OCI-LY1 (cell line): ENCODE measurements around the gene PDCL2.

Experiments
- H2AFZ ChIP-seq: fragments of 200-600 bp; sonication (generic), shearing (Covaris generic); 2 replicates; pipeline ENCODE4 v1.6.0; 2014; ENCODE audit warnings: antibody characterized with exemption, mild to moderate bottlenecking, low read length
- H3F3A ChIP-seq: fragments of 200-600 bp; sonication (generic), shearing (Covaris generic); 2 replicates; pipeline ENCODE4 v1.6.0; 2014; ENCODE audit warnings: mild to moderate bottlenecking, antibody characterized with exemption, low read length, moderate library complexity; ENCODE audit not compliant: insufficient read depth
- H3K27ac ChIP-seq: fragments of 200-600 bp; sonication (generic); 2 replicates; pipeline ENCODE4 v1.5.1; 2014; ENCODE audit warnings: low read length, mixed run types, mild to moderate bottlenecking, low read depth; ENCODE audit not compliant: poor library complexity, severe bottlenecking
- H3K27me3 ChIP-seq: fragments of 200-600 bp; sonication (generic); 2 replicates; pipeline ENCODE4 v1.6.0; 2014; ENCODE audit warnings: antibody characterized with exemption, mild to moderate bottlenecking, low read length, moderate library complexity; ENCODE audit not compliant: insufficient read depth
- H3K36me3 ChIP-seq: fragments of 200-600 bp; sonication (generic); 2 replicates; pipeline ENCODE4 v1.6.1; 2014; ENCODE audit warnings: mild to moderate bottlenecking, antibody characterized with exemption, low read length, moderate library complexity, mixed read lengths; ENCODE audit not compliant: insufficient read depth
- H3K4me1 ChIP-seq: fragments of 200-600 bp; sonication (generic); 2 replicates; pipeline ENCODE4 v1.5.1; 2014; ENCODE audit warnings: mild to moderate bottlenecking, low read length, moderate library complexity; ENCODE audit not compliant: insufficient read depth, severe bottlenecking
- H3K4me2 ChIP-seq: fragments of 200-600 bp; sonication (generic), shearing (Covaris generic); 2 replicates; pipeline ENCODE4 v1.6.1; 2014; ENCODE audit warnings: low read length
- H3K4me3 ChIP-seq: fragments of 200-600 bp; sonication (generic); 2 replicates; pipeline ENCODE4 v1.5.1; 2014; ENCODE audit warnings: low read length, low read depth, mild to moderate bottlenecking, mixed read lengths; ENCODE audit not compliant: poor library complexity, severe bottlenecking
- H3K79me2 ChIP-seq: fragments of 200-600 bp; shearing (Covaris generic); 2 replicates; pipeline ENCODE4 v1.6.1; 2016; ENCODE audit warnings: mixed run types, low read length, mixed read lengths; ENCODE audit not compliant: insufficient read depth
- H3K9ac ChIP-seq: fragments of 200-600 bp; sonication (generic), shearing (Covaris generic); 2 replicates; pipeline ENCODE4 v1.6.1; 2014; ENCODE audit warnings: mild to moderate bottlenecking, low read length, mixed read lengths
- H3K9me2 ChIP-seq: fragments of 200-600 bp; sonication (generic), shearing (Covaris generic); 2 replicates; pipeline ENCODE4 v1.6.1; 2014; ENCODE audit warnings: low read depth, mild to moderate bottlenecking, low read length, mixed read lengths
- H3K9me3 ChIP-seq: fragments of 200-600 bp; shearing (Covaris generic); 2 replicates; pipeline ENCODE4 v1.6.1; 2014; ENCODE audit warnings: low read length, mixed read lengths
- H4K20me1 ChIP-seq: fragments of 200-600 bp; sonication (generic), shearing (Covaris generic); 2 replicates; pipeline ENCODE4 v1.6.0; 2016; ENCODE audit warnings: mild to moderate bottlenecking, low read length; ENCODE audit not compliant: insufficient read depth
- CTCF ChIP-seq: fragments of 200-600 bp; sonication (generic), shearing (Covaris generic); IDR thresholded peaks from 2 replicates; pipeline ENCODE4 v1.5.1; 2017; ENCODE audit warnings: mild to moderate bottlenecking, antibody characterized with exemption, low read length, moderate library complexity, mixed read lengths
- EZH2 ChIP-seq: fragments of 200-600 bp; sonication (generic), shearing (Covaris generic); IDR thresholded peaks from 2 replicates; pipeline ENCODE4 v1.8.0; 2017; ENCODE audit warnings: borderline replicate concordance, mixed run types, mild to moderate bottlenecking, antibody characterized with exemption, low read length, moderate library complexity, mixed read lengths

PDCL2 gene

GRCh38 chr4:55635741-55636655, 44.0 kb upstream of the PDCL2 start, which contains the start of gene NMU:
TSS of gene NMU (minus strand) at chr4:55636298. CDS start at chr4:55636192, 106 bp downstream.
- Histone ChIP-seq H3K9me2 (no peaks in the 10 kb centered on the region), H3K9me3 (no peaks in the 10 kb centered on the region), H3K4me2 (no peak within 1 kb of the TSS), H3K27ac (no peak within 1 kb of the TSS), H3K9ac (no peak within 1 kb of the TSS), H3F3A (no peaks in the 10 kb centered on the region), H3K4me3 (no peak within 1 kb of the TSS), H3K4me1 (no peaks in the 10 kb centered on the region), H3K27me3 (no peaks in the 10 kb centered on the region), H3K79me2 (no peaks in the 10 kb centered on the region), H4K20me1 (no peaks in the 10 kb centered on the region), H3K36me3 (no peaks in the 10 kb centered on the region), H2AFZ (no peak within 1 kb of the TSS)
- no peak for TF ChIP-seq CTCF
- no peak for TF ChIP-seq EZH2

GRCh38 chr4:55635282-55635681, 43.2 kb upstream of the PDCL2 start:
- Histone ChIP-seq H3F3A (no peaks in the 10 kb centered on the region), H3K4me2 (no peak overlapping the region), H2AFZ (no peak overlapping the region), H3K27me3 (no peaks in the 10 kb centered on the region), H3K9ac (no peak overlapping the region), H3K4me3 (no peak overlapping the region), H3K9me2 (no peaks in the 10 kb centered on the region), H4K20me1 (no peaks in the 10 kb centered on the region), H3K4me1 (no peaks in the 10 kb centered on the region), H3K36me3 (no peaks in the 10 kb centered on the region), H3K79me2 (no peaks in the 10 kb centered on the region), H3K9me3 (no peaks in the 10 kb centered on the region), H3K27ac (no peak overlapping the region)
- TF ChIP-seq CTCF (no peak), EZH2 (no peak)

- TF ChIP-seq CTCF (no peak), EZH2 (no peak)
- no peak overlapping the region for H3K4me2 ChIP-seq
- H3F3A ChIP-seq: no peaks in the 10 kb centered on the region
- no peaks in the 10 kb centered on the region for H3K4me1 ChIP-seq
- no peaks in the 10 kb centered on the region for H3K79me2 ChIP-seq
- H2AFZ ChIP-seq: no peak overlapping the region
- H3K9ac ChIP-seq: no peak overlapping the region
- H4K20me1 ChIP-seq: no peaks in the 10 kb centered on the region
- H3K9me3 ChIP-seq: no peaks in the 10 kb centered on the region
- no peaks in the 10 kb centered on the region for H3K36me3 ChIP-seq
- H3K27me3 ChIP-seq: no peaks in the 10 kb centered on the region
- no peak overlapping the region for H3K4me3 ChIP-seq
- H3K9me2 ChIP-seq: no peaks in the 10 kb centered on the region
- H3K27ac ChIP-seq: no peak overlapping the region
Observed at GRCh38 chr4:55634417-55635128, 42.5 kb upstream of the PDCL2 start.
